GM12891 (cell line): ENCODE measurements around the gene ST6GALNAC3.

ENCODE experiments used
- POLR2A ChIP-seq: IDR thresholded peaks from 2 replicates; pipeline ENCODE4 v1.6.1; 2011; ENCODE audit warnings: low read depth, low read length, control low read depth
- POLR2AphosphoS5 ChIP-seq: IDR thresholded peaks from 2 replicates; pipeline ENCODE4 v1.6.1; 2011; ENCODE audit warnings: low read depth, low read length, control low read depth

DNA sequence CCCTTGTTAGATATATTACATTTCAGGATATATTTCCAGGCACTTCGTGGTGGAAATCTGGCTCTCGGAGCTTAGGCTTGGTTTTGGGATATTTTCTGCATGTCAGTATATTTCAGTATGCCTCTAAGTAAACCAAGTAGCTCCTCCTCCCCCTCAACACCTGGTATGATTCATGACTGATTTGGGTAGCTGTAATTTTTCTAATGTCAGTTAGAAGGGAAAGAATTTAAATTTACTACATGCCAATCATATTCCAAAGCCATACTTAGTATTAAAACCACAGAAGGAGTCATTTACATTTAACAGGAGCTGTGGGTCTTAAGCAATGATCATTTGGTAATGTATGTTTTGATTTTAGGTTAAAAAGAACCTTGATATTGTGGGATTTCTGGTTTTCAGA, 40.6 kb downstream of the ST6GALNAC3 start:
- no peak for TF ChIP-seq POLR2AphosphoS5
- no peak for TF ChIP-seq POLR2A
